Measurements from ENCODE around the gene SMC3.

SMC3 gene

GRCh38 chr10:110649347-110650264, 82.1 kb downstream of the SMC3 start:
- no peak for DNase-seq

DNA sequence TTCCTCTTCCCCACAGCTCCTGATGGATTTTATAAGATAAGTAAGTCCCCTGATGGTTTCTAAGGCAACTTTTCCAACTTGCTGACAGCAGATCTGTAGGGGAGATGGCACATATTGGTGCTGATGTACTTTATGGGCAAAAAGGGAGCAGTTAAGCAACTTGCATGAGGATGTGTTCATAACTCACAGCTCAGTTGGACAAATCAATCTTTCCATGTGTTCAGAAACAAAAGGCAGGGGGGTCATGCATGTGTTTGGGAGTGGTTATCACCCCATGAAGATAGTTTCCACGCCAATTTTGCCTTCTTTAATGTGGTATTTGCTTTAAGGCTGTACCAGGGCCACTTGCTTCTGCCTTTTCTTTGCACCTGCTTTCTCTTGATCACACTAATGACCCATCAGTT, 82.8 kb downstream of the SMC3 start:
- DNase-seq: no peak

DNA sequence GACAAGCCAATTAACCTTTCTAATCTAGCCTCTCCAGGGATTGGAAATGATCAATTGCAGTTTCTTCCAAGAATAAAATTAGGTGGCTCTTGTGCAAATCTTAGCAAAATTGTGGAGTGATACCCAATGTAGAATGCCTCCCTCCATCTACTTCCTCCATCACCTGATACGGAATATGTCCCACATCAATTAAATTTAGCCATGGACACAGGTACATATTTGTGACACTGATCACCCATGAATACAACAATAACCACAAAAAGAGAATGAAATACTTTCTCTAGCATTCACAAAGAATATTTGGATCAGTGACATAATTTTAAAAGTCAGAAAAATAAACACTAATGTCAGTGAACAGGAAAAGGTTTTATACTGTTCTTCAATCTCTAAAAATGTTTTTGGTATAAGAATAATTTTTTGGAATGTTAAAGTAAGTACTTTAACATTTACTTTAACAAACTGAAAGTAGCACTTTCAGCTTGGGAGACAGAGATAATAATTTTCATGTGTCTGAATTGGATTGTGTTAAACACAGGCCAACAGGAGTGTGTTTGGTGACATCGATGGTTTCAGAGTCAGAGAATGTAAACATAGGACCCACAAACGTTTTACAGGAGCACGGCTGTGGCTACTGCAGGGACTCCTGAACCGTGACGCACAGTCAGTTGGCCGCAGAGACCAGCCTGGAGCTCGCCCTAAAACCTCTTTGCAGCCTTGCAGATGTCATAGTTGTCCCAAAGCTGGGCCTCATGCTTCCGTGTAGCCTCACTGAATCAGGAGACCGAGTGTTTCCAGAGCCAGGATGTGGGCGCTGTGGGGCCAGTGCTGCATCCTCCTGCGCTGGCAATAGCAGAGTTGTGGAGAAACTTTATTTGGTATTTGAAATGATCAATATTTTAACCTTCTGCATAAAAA, 83.8 kb downstream of the SMC3 start:
- DNase-seq: no peak

DNA sequence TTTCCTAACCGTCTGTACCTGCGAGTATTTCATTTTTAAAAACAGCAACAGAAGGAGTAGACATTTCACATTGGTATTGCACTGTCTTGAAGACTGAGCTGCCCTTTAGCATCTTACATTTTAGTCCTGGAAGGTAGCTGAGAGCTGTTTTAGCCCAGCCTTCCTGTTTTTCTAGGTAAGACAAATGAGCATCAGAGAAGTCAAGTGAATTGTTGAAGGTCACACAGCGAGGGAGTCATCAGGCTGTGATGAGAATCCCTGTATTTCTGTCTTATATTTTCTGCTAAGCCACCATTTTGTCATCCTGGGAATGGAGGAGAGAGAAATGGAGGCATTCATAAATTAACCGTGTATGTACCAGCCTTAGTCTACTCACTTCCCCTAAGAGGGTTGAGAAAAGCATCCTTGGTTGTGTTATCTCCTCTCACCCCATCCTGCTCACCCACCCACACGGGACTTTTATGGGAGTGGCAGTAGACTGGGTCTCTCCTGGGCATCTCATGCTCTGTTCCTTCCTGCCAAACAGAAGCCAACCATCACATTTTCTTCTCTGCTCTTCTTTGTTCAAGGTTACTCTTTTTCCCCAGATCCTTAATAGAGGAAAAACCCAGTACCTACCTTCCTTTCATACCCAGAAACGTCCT, 85.1 kb downstream of the SMC3 start:
- DNase-seq: no peak

Data from retina (tissue), 1 donor.